Femur (tissue), 1 donor: ENCODE results near the gene PAXX.

Experiments
- DNase-seq: peaks from one replicate; pipeline ENCODE4 v3.0.0-alpha.2; 2017

PAXX gene

DNA sequence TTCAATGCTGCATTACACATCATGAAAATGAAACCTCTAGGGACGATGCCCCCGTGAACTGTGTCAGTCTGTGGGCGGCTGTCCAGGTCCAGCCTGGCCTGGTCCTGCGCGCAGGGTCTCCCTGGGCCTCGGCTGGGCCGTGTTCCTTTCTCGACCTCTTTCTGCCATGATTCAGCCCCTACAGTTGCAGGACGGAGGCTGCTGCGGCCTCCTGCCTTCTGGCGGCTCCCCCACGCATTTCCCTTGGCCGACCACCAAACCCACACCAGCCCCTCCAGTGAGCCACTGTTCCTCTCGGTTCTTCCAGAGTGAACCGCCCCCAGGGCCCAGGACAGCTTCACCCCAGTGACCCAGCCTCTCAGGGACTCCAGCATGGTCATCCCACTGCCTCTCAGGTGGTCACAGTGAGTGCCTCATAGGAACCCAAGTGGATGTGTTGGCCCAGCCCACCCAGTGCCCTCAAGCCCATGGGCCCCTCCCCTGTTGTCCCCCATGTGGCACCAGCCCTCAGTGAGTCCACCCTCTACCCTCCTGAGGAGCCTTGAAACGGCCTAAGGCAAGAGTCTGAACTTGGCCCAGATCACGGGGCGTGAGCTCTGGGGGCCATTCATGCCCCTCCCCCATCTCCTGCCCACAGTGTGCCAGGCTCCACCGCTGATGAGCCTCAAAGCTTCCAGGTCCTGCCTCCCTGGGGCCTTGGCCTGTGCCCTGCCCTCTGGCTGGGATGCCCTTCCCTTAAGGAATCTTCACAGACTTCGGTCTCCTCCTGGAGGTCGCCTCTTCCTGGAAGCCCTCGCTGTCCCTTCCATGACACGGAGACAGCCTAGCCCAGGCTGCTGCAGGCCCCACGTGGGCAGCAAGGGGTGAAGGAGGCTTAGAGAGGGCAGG is 14.1 kb downstream of the PAXX start:
- no peak for DNase-seq

DNA sequence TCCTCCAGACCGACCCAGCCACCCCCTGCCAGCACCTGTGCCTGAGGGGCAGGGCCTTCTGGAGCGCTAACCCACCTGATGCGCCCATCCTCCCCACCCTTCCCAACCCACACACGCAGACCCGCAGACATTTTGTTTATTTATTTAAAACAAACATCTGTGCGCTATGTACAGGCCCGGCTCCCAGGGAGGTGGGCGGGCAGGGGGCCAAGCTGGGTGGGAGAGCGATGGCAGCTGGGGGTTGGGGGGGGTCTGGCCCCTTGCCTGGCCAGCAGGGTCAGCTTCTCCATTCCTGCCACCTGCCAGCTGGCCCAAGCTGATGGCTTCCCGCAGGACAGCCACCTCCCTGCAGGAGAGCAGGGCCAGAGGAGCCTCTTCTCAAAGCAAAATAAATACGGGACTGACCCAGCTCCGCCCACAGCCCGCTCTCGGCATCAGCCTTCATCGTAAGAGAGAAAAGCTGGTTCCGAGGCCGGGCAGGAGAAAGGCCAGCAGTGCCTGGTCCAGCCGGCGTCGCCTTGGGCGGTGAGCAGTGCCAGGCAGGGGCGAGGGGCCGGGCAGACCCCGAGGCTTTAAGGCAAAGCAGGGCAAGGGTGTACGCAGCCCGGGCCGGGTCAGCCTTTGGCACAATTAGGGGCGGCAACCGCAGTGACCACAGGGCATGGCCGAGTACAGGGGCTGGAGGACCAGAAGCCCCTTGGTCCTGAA is 15.0 kb downstream of the PAXX start:
- no peak for DNase-seq

DNA sequence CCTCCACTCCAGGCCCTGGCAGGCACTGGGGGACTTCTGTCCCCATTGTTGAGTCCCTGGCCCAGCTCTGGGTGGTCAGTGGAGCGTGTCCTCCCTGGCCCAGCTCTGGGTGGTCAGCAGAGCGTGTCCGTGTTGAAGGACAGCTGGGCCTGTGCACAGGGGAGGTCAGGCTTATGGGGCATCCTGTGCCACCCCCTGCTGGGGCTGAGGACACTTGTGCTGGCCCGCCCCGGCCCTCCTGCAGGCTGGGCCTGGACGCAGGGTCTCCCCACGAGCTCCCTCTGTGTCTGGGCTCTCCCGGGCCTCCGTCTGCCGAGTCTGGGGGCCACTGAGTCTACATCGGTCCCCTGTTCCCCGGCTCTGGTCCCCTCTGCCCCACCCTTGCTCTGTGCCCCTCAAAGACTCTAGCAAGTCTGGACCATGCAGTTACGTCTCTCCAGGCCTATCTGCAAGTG is 15.6 kb downstream of the PAXX start:
- DNase-seq = no peak

DNA sequence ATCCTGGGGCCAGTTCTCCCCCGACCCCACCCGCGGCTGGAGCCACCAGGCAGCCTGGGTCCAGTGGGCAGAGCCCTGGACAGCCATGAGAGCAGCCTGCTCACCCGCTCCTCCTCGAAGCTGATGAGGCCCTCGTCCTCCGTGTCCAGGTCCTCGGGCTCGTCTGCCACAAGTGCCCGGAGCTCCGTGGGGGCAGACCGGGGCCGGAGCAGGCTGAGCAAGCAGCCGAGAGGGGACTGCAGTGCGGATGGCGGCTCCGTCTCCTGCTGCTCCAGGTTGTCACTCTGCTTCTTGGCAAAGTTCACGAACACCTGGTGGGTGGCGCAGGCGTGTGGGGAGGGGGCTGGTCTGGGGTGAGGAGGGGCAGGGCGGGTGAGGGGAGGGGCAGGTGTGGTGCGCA is 16.1 kb downstream of the PAXX start:
- DNase-seq = no peak

DNA sequence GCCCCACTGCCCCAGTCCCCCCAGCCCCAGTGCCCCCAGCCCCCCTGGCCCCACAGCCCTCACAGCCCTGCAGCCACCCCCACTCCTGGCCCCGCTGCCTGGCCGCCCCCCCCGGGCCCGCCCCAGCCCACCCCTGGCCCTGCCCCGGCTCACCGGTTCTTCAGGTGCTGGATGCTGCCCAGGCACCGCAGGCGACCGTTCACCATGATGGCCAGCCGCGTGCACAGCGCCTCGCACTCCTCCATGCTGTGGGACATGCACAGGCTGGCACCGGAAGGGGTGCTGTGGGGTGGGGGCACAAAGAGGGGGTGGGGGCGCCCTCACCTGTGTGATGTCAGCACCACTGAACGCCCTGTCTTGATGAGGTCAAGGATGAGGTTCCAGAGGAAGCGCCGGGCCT is 17.0 kb downstream of the PAXX start:
- no peak for DNase-seq

DNA sequence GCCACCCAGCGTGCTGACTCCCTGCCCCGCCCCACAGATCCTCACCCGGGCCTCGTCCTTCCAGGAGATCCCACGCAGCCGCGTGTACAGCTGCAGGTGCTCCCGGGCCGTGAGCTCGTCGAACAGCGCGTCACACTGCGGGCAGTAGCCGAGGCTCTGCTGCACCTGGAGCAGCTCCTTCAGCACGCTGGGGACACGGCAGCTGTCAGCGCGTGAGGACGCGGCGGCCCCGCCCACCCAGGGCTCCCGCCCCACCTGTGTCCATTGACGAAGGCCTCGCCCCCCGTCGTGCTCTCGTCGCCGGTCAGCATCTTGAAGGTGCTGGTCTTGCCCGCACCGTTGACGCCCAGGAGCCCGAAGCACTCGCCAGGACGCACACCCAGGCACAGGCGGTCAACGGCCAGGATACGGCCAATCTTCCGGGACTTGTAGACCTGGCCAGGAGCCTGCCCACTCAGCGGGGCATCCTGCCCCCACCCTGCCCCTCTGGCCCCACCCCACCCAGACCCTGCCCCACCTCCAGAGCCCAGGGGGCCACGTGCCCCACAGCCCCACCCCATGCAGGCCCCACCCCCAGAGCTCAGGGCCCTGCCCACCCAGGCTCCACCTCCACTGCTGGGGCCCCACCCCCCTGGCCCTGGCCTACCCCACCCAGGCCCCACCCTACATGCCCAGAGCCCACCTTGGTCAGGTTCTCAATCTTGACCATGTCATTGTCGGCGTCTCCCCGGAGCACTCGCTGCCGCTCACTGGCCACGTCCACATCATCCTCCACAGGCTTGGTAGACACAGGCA is 17.9 kb downstream of the PAXX start:
- DNase-seq = no peak

DNA sequence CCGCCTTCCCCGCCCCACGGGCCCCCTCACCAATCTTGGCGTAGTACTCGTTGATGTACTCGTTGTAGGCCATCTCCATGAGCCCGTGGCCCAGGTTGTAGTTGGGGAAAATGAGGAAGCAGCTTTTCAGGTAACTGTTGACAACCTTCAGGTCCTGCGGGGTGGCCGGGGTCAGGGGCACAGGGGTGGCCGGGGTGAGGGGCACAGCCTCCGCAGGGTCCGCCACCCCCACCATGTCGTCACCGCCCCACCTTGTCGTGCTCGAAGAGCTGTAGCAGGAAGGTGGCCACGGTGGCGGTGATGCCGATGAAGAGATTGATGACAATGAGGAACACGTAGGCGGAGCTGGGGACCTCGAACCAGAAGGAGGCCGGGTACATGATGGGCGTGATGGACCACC is 18.9 kb downstream of the PAXX start:
- no peak for DNase-seq

DNA sequence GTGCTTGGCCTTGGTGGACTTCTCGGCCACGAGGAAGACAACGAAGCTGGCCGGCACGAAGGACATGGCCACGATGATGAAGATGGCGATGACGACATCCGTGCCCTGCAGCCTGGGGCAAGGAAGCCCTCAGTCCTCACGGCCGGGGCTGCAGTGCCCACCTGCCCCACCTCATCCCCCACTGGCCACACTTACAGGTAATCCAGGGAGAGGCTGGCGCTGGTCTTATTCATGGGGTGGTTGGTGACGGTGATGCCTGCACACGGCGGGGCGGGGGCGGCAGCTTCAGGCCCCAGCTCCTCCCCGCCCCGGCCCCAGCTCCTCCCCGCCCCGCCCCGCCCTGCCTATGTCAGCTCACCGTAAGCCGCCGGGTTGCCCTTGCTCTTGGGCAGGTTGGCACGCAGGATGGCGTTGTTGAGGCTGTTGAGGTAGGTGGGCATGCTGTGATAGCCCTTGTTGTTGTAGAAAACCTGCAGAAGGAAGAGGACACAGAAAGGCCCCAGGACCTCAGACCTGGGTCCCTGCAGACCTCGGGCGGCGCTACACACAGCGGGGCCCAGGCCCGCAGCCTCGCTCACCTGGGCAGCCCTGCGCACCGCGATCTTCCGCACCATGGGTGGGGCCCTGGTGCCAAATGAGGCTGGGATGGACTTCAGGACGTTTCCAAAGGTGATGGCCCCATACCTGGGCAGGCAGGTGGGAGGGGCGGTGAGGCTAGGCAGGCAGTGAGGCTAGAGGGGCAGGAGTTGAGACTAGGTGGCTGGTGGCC is 19.9 kb downstream of the PAXX start:
- no peak for DNase-seq

DNA sequence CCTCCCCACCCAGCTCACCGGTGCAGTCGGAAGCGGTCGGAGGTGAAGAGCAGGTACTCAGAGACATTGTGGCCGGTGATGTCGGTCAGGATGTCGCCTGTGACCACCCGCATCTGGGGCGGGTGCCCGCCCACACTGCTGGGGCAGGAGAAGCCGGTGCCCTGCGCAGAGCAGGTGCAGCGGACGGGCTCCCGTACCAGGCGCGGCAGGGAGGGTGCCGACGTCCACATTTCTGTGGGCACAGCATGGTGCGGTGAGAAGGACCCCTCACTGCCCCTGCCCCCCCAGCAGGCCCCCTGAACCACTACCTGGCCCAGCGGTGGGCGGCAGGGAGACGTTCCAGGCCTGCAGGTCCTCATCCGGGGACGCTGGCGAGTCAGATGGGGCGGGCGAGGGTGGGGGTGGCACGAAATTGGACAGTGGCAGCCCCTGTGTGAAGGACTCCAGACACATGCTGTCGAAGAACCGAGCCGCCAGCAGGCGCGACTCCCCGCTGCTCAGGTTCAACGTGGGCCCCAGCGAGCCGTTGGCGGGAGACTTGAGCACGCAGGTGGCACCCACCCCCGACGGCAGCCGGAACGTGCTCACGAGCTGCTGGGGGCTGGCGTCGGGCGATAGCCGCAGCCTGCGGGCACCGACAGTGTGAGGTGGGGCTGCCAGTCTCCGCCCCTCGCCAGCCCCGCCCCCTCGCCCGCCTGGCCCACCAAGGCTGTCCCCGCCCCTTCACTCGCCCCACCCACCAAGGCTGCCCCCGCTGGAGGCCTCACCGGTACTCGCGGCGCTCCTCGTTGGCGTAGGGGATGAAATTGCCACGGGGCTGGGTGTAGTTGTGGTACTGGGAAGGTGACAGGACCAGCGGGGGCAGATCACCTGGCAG is 20.7 kb downstream of the PAXX start:
- no peak for DNase-seq

DNA sequence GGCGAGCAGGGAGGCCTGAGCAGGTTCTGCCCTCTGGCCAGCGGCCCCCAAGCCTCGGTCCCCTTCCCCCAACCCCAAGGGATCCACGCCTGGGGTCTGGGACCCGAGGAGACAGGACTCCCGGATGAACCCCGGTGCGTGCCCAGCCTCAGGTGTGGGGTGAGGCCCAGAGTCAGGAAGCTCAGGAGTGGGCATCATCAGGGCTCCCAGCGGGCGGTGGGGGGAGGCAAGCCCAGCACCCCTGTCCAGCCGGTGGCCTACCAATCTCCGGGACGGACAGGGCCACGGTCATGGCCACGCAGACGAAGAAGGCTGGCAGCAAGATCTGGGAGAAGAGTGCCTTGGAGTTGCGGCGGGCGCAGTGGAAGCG is 21.3 kb downstream of the PAXX start:
- DNase-seq = no peak

DNA sequence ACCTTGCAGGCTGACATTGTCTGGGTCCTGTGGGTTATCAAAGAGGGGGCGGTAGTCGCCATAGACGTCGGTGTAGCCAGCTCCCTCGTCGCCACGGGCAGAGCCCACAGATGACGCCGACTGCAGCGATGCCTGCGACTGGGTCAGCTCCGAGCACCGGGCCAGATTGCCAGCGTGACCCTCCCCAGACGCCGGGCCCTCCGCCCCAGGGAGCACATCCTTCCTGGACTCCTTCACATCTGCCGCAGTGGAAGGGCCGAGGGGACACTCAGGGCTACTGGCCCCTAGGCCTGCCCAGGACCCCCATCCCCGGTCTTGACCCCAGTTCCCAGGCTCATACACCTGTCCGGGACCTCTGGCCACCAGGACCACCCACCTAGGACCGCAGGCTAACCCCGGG is 21.9 kb downstream of the PAXX start:
- DNase-seq = no peak

DNA sequence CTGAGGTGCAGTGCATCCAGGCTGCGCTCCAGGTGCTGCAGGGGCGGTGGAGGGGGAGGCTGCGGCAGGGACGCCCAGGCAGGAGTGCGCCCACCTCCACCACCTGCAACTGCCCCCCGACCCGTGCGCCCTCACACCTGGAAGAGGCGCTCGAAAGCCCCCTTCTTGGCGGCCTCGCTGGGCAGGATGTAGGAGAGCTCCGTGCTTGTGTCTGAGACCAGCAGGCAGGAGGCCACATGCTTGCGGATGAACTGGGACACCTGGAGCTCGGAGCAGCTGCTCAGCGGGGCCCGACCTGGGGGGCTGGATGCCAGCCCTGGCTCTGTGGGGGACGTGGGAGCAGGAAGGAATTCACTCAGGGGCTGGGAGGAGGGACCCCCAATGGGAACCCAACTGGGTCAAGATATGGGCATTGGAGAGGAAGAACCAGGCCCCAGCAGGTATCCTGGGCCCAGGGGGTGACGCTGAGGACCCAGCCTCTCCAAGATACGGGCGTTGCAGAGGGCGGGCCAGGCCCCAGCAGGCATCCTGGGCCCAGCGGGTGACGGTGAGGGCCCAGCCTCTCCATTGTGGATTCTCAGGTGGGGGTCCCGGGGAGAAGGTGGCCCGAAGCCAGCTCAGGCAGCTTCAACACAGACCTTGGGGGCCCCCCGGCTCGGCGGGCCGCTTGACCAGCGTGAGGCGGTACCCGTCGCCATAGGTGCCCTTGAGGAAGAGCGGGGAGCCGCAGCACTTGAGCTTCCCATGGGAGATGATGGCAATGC is 22.7 kb downstream of the PAXX start:
- no peak for DNase-seq

DNA sequence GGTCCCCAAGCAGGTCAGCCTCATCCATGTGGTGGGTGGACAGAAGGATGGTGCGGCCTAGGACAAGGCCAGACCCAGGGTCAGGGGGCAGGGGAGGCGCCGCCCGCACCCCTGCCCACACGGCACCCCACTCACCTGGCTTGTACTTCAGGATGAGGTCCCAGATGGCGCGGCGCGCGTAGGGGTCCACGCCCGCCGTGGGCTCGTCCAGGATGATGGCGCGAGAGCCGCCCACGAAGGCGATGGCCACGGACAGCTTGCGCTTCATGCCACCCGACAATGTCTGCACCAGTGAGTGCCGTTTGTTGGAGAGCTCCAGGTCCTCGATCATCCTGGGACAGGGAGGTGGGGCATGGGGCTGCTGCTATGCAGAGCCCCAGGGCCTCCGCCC is 23.3 kb downstream of the PAXX start:
- DNase-seq = no peak

DNA sequence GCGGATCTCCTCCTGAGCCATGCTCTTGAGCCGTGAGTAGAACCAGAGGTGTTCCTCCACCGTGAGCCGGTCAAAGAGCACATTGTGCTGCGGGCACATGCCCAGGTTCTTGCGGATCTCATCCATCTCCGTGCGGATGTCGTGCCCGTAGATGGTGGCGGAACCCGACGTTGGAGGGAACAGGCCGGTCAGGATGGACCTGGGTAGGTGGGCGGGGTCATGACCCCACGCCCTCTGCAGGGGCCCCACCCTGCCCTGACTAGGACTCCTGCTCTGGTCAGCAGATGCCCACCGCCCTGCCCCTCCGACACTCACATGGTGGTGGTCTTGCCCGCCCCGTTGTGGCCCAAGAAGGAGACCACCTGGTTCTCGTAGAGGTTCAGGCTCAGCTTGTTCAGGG is 23.8 kb downstream of the PAXX start:
- DNase-seq = no peak

DNA sequence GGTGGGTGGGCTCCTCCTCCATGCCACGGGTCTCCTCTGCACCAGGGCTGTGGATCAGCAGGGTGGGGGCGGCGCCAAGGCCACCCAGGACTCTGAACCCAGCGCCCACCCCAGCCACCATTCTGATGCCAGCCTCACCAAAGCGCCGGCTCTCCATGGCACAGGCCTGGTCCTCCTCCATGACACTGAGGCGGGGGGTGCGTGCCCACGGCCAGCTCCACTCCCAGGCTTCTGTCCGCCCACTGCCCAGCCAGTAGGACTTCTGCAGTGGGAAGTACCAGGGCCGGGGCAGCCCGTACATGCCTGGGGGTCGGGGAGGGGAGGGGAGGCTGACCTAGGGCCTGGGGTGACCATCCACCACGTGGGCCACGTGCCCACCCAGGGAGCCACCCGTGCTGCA is 24.2 kb downstream of the PAXX start:
- no peak for DNase-seq

DNA sequence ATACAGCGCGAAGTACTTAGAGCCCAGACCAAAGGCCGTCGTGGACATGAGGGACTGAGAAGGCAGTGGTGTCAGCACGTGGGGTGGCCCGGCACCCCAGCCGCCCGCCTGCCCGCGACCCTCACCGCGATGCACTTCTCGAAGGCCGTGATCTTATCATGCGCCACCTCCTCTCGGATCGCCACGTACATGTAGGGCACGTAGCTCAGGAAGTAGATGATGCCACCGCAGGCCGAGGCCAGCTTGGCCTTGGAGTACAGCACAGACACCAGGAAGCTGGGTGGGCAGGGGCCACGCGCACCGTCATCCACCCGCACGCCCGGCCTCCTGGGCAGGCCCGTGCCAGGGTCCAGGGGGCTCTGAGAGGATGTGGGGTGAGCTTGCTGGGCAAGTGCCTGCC is 24.8 kb downstream of the PAXX start:
- DNase-seq = no peak

DNA sequence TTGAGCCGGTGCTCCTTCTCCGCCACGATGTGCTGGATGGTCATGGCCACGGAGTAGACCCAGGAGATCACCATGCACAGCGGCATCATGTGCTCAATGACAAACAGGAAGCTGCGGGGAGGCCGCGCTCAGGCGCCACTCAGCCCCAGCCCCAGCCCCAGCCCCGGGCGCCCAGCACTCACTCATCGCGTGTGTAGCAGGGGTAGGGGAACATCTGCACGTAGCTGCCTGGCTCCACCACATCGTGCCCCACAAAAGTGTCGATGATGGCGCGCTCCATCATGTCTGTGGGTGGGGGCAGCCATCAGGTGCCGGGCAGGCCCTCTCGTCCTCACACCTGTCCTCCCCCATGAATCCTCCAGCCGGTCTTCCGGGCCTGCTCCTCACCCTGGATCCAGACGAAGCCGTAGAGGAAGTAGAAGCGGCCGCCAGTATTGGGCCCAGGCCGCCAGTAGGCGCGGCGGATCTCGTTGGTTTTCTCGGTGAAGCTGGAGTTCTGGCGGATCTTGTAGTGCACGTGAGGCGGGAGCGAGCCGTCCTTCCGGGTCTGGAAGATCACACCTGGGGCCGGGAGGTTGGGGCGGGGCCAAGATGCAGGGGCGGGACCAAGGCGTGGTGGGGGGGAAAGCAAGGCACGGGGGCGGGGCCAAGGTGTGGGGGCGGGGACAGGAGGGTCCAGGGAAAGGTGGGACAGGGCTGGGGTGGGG is 25.7 kb downstream of the PAXX start:
- no peak for DNase-seq

DNA sequence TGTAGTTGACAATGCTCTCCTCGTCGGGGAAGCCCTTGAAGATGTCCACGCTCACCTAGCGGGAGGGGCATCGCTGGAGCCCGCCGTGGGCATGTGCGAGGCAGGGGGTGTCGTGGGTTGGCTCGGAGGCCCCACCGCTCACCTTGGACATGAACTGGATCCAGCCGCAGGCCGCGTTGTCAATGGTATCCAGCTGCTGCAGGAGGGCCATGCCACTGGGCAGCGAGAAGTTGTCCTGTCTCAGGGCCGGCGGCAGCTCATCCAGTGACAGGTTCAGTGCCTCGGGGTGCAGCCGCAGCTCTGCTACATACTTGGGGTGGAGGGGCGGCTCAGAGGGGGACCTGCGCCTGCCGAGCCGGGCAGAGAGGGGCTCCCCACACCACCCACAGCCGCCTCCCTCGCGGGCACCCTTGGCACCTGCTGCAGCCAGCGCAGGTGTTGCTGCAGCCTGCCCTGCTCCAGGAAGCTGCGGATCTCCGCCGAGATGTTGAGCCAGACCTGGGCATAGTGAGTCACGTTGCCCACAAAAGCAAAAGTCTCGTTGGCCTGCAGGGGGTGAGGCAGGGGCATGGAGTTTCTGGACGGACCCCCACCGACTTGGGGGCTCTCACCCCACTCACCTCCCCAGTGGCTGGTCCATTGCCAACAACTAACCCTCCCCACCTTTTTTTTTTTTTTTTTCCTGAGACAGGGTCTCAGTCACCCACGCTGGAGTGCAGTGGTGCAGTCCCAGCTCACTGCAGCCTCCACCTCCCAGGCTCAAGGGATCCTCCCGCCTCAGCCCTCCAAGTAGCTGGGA is 26.7 kb downstream of the PAXX start:
- DNase-seq = no peak

DNA sequence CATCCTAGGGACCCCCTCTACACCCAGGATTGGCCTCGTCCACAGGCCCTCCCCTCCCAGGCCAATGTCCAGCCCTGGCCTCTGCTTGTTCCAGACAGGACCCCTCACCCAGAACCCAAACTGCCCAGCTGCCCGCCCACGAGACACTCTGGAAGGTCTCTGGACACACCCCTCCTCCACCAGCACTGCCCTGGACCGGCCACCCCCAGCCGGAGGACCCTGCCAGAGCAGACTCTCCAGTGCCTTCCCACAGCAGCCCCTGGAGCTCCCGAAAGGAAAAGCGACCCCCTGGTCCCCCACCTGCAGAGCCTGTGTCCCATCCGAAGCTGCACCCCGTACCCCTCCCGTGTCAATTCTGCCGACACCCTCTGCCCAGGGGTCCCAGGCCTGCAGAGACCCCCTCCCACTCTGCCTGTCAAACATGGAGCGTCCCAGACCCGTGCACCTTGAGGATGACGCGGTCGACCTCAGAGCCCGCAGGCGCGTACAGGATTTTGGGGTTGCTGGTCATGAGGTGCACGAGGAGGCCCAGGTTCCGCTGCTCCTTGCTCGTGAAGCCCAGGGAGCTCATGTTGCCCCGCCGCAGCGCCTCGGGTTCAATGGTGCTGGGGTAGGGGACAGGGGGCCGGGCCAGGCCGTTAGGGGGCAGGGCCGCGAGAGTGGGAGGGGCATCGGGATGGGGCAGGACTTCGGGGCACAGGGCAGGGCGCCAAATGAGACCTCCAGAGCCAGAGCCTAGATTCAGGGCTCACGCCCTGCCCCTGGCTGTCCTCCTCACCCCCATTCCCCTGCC is 27.9 kb downstream of the PAXX start:
- DNase-seq = no peak
